Myocyte (in vitro differentiated cells): ENCODE results near the gene KCNE1. TPM values are rescaled to one million over a fixed set of nuclear protein-coding genes. Genes with fewer than 3 reads are reported as not detected.

ENCODE experiments used
- DNase-seq: peaks from one replicate; pipeline ENCODE4 v3.0.0-alpha.2; 2012; ENCODE audit warnings: low read depth
- total RNA-seq: library from RNA; depleted of rRNA; stranded (reverse); fragments of >200 nt; gene quantifications from 2 replicates; pipeline ENCODE4 v1.2.3, GENCODE V29; 2014

Gene KCNE1
- total RNA-seq, 1 donor from 2014 or later, result 0.45 TPM

GRCh38 chr21:34536311-34536710 lies 24.3 kb upstream of the KCNE1 start:
- DNase-seq, result no peak

- DNase-seq, result no peak
Measured at GRCh38 chr21:34535886-34536285, 23.9 kb upstream of the KCNE1 start.

GRCh38 chr21:34534522-34534921 lies 22.5 kb upstream of the KCNE1 start:
- DNase-seq, result peak; percentile 92

DNA sequence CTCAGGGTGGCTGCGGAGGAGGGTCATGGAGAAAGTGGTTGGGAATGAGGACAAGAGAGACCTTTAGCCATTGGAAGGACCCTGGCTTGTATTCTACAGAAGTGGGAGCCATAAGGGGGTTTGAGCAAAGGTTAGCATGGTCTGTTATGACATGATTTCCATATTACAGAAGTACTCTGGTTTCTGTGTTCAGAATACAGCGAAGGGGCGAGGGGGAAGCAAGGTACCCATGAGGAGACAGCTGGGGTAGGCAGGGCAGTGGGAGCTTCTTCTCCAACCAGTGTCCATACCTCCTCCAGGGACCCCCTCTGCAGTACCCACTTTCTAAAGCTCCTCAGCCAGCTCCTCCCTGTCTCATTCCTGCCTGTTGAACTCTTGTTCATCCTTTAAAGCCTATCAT lies 21.9 kb upstream of the KCNE1 start:
- no peak for DNase-seq

DNA sequence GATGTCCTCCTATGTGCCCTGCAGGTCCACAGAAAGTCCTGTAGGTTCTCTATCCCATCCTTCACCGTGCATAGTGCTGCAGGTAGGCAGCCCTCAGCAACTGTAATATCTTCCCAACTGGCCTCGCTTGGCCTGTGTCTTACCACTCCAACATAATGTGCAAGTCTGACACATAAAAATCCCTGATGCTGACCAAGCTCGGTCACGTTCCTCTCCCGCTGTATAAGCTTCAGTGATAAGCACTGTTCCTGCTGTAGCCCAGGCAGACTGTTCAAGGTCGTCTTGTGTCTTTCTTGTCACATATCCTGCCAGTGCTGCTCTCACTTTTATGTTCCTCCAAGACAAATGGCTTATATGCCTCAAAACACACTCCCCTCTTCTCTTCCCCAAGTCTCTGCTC lies 19.4 kb upstream of the KCNE1 start:
- DNase-seq, result no peak

GRCh38 chr21:34530261-34530660 lies 18.3 kb upstream of the KCNE1 start:
- peak; percentile 33 for DNase-seq

DNA sequence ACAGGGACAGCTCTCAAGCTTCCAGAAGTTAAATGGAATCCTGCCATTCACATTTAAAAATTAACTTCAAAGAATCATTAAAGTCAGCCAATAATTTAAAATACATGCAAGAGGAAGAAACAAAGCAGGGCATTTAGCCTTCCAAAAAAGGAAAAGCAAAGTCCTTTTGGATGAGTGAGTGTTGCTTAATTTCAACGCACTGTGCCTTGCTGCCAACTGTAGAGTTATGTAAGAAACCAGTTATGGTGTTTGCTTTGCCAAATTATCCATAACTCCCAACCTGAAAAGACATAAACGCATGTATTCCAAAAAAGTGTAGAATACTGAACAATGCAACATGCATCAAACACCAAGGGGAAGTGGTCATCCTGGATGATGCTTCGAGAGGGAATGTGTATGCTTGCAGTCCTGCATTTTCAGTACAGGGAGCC lies 16.1 kb upstream of the KCNE1 start:
- no peak for DNase-seq

DNA sequence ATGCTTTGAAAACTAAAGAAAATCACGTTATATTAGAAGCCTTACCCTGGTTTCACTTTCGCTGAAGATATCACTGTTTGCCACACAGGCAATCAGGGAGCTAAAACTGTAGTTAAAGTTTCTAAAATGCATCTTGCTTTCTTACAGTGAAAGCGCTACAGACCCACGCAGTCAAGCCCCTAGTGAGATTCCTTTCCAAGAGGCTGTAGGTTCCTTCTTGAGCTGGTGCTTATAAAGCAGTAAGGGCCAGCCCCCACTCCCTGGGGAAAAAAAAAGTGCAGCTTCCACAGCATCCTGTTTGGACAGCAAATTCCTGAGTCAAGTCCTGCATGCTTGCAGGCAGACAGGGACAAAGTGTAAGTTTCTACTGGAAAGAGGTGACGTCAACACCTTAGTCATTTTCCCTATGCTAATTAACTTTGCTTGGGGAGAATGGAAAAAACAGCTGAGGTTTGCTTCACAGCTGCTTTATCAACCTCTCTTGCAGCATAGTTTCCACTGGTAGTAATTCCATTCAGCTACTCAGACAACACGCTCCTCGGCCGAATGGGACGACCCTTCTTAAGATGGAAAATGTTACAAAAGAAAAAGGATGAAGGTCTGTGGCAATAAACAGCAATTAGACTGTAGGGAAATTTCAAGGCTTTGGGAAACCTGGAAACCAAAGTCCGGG lies 14.7 kb upstream of the KCNE1 start:
- DNase-seq, result peak; percentile 95

- DNase-seq, result no peak
Measured at GRCh38 chr21:34526241-34526617, 14.2 kb upstream of the KCNE1 start.

DNA sequence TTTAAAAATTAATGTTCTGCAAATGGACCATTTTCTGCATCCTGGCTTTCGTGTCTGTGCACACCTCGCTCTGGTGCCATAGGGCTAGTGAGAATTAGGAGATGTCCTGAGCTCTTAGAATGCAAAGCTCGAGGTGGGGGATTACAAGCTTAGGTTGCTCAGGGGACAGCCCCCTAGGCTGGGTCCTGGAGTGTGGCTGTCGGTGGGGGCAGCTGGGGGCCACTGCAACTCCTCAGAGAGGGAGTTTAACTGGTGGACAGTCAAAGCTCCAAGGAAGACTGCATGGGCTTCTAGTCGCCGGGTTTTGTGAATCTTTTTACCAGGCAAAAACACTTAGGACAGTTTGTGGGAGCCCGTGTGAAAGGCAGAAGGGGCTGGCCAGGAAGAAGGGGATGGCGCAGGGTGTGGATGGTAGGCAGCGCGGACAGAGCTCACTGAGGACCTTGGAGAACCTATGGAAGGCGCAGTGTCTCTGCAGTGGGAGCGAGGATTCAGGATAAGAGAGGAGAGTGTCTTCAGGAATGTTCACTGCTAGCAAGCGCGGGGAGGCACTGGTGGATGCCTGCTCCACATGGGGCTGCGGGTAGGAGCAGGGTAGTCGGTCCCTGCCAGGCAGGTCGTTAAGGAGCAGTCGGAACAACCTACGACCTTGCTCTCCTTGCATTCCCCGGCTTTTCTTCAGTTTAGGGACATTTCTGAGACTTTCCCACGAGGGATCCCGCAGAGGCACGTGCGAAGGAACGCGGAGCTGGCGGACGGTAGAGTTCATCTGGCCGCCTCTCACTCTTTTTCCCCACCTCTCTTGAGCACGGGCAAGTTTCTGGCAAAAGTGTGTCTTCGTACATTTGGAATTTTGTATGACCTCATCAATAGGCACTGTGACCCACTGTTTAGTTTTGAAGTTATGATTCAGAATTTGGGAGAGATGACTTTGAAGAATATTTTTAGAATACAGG lies 12.9 kb upstream of the KCNE1 start:
- peak; percentile 31 for DNase-seq

GRCh38 chr21:34523019-34523555 lies 11.1 kb upstream of the KCNE1 start:
- no peak for DNase-seq

- no peak for DNase-seq
Measured at GRCh38 chr21:34522284-34522683, 10.3 kb upstream of the KCNE1 start.

DNA sequence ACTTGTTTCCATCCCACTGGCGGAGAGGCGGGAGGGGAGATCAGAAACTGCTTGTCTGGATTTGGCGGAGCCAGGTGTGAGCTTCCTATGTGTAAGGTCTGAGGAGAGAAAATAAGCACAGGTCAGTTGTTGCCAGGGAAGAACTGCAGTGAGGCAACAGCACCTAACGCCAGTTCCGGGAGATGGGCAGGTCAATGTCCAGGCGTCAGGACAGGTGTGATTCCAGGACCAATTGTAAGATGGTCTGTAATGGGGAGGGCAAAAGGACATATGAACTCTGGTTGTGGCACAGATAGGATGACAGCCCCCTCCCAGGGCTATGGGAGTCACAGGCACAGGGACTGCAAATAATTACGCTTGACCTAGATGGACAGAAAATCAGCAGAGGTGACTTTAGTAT lies 9.6 kb upstream of the KCNE1 start:
- no peak for DNase-seq

GRCh38 chr21:34520764-34521508 lies 8.9 kb upstream of the KCNE1 start:
- DNase-seq, result no peak

DNA sequence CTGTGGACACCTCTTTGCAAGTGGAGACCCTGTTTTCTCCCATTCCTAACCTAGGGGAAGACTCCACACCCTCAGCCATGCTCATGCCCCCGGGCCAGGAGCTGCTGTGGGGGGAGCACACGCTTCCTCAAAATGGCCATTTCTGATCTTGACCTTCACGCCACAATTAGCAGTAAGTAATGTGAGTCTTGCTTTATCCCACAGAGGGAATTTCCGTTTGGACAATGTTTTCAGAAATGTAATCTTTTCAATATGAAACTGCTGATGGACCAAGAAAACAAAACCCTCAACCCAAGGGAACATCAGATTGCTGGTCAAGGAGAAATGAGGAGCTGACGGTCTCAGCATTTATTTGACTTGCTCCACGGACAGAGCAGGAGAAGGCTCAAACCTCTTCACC lies 8.3 kb upstream of the KCNE1 start:
- no peak for DNase-seq

DNA sequence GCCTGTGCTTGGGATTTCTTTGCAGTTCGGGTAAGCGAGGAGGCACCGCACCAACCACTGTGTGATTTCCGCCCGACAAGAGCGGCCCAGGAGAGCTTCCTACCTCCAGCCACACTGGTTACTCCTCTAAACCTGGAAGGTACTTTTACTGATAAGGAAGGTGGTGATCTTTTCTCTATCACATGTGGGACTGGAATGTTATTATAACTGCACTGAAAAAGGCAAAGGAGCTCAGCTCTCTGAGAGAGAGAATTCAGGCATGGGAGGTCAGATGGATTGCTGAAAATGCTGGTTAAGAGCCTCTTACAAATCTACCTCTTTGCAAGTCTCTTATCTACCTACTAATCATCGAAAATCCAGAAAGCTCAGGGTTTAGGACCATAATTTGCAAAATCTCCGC lies 7.7 kb upstream of the KCNE1 start:
- DNase-seq, result no peak

GRCh38 chr21:34519016-34519415 lies 7.0 kb upstream of the KCNE1 start:
- DNase-seq, result no peak

DNA sequence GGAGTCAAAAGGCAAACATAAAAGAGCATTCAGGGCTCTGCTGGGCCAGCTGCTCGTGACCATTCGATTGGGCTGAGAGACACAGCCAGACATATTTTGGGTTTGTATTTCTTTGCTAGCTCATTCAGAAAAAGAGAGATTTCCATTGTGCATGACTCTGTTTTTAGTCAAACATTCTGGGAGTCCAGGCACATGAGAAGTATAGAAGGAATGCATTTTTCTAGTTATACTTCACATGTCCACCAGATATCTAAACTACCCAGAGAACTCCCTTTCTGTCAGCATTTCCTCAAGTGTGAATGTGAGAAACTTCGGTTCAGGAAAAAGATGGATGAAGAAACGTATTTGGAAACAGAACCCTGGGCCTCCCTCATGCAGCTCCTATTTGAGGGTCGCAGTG lies 6.3 kb upstream of the KCNE1 start:
- DNase-seq, result no peak

- DNase-seq, result no peak
Measured at GRCh38 chr21:34517491-34518245, 5.7 kb upstream of the KCNE1 start.

DNA sequence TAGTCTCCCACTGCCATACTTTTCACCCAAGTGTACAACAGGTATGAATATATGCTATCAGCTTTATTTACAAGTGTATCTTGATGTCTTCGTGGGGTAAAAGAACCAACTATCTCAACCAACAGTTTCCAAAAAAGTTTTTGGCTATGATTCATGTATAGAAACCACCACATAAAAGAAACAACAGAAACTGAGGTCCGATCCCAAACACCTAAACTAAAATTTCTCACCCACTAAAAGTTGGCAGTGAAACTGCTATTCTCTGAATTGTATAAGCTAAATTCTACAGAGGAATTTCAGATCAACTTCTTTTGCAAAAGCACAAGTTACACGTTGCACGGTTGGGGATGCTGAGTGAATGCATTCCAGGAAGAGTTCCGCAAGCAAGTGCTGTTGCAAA lies 5.0 kb upstream of the KCNE1 start:
- no peak for DNase-seq

GRCh38 chr21:34514576-34515115 lies 2.6 kb upstream of the KCNE1 start:
- no peak for DNase-seq
